Central memory CD4-positive, alpha-beta T cell (primary cell): ENCODE results near the gene SULT1C4.

ENCODE experiments used
- DNase-seq: peaks from one replicate; pipeline ENCODE4 v3.0.0; 2022

SULT1C4 gene

GRCh38 chr2:108376774-108377173, 980 bp upstream of the SULT1C4 start:
- DNase-seq = no peak

GRCh38 chr2:108377401-108377800, 353 bp upstream of the SULT1C4 start:
- no peak for DNase-seq

- no peak for DNase-seq
Observed at GRCh38 chr2:108378851-108379250, 1.1 kb downstream of the SULT1C4 start.

GRCh38 chr2:108382196-108382595, 4.4 kb downstream of the SULT1C4 start:
- DNase-seq = no peak

- no peak for DNase-seq
Observed at GRCh38 chr2:108383146-108383830, 5.5 kb downstream of the SULT1C4 start.

- DNase-seq = no peak
Observed at GRCh38 chr2:108384662-108385393, 7.1 kb downstream of the SULT1C4 start.

- no peak for DNase-seq
Observed at GRCh38 chr2:108385411-108386071, 7.8 kb downstream of the SULT1C4 start.

GRCh38 chr2:108388045-108388444, 10.3 kb downstream of the SULT1C4 start:
- DNase-seq = no peak

- no peak for DNase-seq
Observed at GRCh38 chr2:108390340-108390739, 12.6 kb downstream of the SULT1C4 start.

GRCh38 chr2:108392029-108392428, 14.3 kb downstream of the SULT1C4 start:
- no peak for DNase-seq

- DNase-seq = no peak
Observed at GRCh38 chr2:108393197-108393596, 15.4 kb downstream of the SULT1C4 start.

- no peak for DNase-seq
Observed at GRCh38 chr2:108395155-108395554, 17.4 kb downstream of the SULT1C4 start.

GRCh38 chr2:108396845-108397244, 19.1 kb downstream of the SULT1C4 start:
- DNase-seq = no peak

- DNase-seq = no peak
Observed at GRCh38 chr2:108399479-108399878, 21.7 kb downstream of the SULT1C4 start.

- no peak for DNase-seq
Observed at GRCh38 chr2:108401800-108402199, 24.0 kb downstream of the SULT1C4 start.

- no peak for DNase-seq
Observed at GRCh38 chr2:108403494-108403893, 25.7 kb downstream of the SULT1C4 start.

GRCh38 chr2:108404784-108405397, 27.1 kb downstream of the SULT1C4 start:
- DNase-seq = no peak

GRCh38 chr2:108407864-108408729, 30.3 kb downstream of the SULT1C4 start:
- DNase-seq = no peak

- no peak for DNase-seq
Observed at GRCh38 chr2:108409768-108410167, 32.0 kb downstream of the SULT1C4 start.

GRCh38 chr2:108412995-108413710, 35.4 kb downstream of the SULT1C4 start:
- DNase-seq = no peak

- DNase-seq = no peak
Observed at GRCh38 chr2:108413711-108414095, 35.9 kb downstream of the SULT1C4 start.
